GM12892 (cell line): ENCODE measurements around the gene COG5.

Source experiments
- DNase-seq: peaks from one replicate; pipeline ENCODE4 v3.0.0; 2011; ENCODE audit not compliant: insufficient read length
- FAIRE-seq: peaks from 2 replicates; lab custom pipeline; 2011; peaks lifted over from hg19 to GRCh38; lab: Jason Lieb, UNC
- POLR2A ChIP-seq: IDR thresholded peaks from 2 replicates; pipeline ENCODE4 v1.6.1; 2011; ENCODE audit warnings: low read depth, low read length, control low read depth
- POLR2AphosphoS5 ChIP-seq: IDR thresholded peaks from 2 replicates; pipeline ENCODE4 v1.6.1; 2011; ENCODE audit warnings: low read depth, low read length, control low read depth
- TAF1 ChIP-seq: IDR thresholded peaks from 2 replicates; pipeline ENCODE4 v1.6.1; 2011; ENCODE audit warnings: low read depth, mild to moderate bottlenecking, control low read depth, low read length, borderline replicate concordance

The COG5 gene

DNA sequence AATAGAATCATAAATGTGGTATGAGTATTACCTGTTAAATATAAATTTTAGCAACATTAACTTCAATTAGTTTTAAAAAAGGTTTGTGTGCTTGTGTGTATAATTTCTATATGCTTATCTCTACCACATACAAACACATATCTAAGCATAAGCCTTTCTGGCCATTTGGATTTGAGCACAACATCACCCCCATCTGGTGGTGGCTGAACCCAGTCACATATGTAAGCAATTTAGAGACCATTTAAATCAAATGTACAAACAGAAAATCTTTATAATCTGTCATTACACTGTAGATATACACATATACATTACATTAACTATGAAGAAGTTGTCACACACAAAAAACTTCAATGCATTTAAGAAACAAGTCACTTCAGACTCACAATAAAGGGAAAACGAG, 62.1 kb downstream of the COG5 start:
- no peak for FAIRE-seq
- no peak for DNase-seq
- no peak for TF ChIP-seq POLR2A

GRCh38 chr7:107499731-107500130, 64.0 kb downstream of the COG5 start:
- DNase-seq, result no peak
- TF ChIP-seq POLR2AphosphoS5 (no peak), POLR2A (no peak), TAF1 (no peak)
- FAIRE-seq, result no peak

- no peak for DNase-seq
- TF ChIP-seq POLR2A (no peak), POLR2AphosphoS5 (no peak)
- no peak for FAIRE-seq
Observed at GRCh38 chr7:107495516-107495915, 68.2 kb downstream of the COG5 start.

DNA sequence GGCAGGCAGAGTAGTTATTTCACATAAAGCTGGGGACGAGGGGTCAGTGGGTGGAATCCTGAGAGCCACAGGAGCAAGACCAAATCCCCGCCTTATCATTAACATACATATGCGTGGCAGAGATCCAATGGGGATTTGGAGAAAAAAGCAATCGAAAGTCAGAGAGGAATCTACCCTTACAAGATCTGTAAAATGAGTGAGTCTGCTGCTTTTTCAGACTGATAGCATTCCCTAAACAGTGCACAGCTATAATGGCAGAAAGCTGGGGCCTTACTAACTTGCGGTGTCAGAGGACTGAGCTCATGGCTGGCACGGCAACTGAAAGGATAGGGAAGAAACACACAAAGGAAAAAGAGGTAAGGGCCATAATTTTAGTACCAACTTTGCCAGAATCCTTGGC, 68.8 kb downstream of the COG5 start:
- FAIRE-seq, result no peak
- DNase-seq, result no peak
- no peak for TF ChIP-seq POLR2AphosphoS5

DNA sequence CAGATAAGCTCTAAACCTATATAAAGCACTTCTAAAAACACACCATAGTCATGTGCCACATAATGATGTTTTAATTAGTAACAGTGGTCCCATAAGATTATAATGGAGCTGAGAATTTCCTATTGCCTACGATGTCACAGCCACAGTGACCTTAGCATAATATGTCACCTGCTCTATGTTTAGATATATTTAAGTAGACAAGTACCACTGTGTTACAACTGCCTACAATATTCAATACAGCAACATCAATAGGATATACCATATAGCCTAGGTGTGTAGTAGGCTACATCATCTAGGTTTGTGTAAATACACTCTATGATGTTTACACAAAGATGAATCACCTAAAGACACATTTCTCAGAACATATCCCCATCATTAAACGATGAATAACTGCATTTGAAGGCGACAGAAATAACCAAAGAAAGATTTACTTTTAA, 69.4 kb downstream of the COG5 start:
- FAIRE-seq (peak; percentile 46), DNase-seq (no peak)
- TF ChIP-seq POLR2AphosphoS5, result no peak

- DNase-seq (no peak), FAIRE-seq (no peak)
- no peak for TF ChIP-seq POLR2AphosphoS5
- TF ChIP-seq TAF1, result no peak
- no peak for TF ChIP-seq POLR2A
Observed at GRCh38 chr7:107492875-107493274, 70.8 kb downstream of the COG5 start.

- TF ChIP-seq POLR2A (no peak), POLR2AphosphoS5 (no peak), TAF1 (no peak)
- no peak for FAIRE-seq
- no peak for DNase-seq
Observed at GRCh38 chr7:107486041-107486440, 77.7 kb downstream of the COG5 start.

DNA sequence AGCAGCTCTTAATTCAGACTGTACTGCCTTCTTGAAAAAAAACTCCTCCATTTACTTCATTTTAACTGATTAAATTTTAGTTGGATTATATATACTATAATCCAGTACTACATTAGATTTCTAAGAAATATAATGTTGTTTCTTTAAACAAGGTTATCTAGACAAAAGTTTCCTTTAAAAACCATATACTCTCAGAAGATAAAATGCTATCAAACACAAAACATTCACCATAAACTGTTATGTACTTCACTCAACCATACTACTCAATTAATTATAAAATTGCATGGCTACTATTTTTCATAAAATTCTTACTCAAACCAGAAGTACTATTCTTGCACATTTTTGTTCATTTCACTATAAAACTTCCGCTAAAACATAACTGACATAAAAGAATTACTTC, 81.1 kb downstream of the COG5 start:
- no peak for DNase-seq
- no peak for TF ChIP-seq TAF1
- no peak for TF ChIP-seq POLR2AphosphoS5
- TF ChIP-seq POLR2A, result no peak
- FAIRE-seq, result no peak

GRCh38 chr7:107480932-107481331, 82.8 kb downstream of the COG5 start:
- TF ChIP-seq POLR2AphosphoS5 (no peak), TAF1 (no peak), POLR2A (no peak)
- DNase-seq (no peak), FAIRE-seq (no peak)

DNA sequence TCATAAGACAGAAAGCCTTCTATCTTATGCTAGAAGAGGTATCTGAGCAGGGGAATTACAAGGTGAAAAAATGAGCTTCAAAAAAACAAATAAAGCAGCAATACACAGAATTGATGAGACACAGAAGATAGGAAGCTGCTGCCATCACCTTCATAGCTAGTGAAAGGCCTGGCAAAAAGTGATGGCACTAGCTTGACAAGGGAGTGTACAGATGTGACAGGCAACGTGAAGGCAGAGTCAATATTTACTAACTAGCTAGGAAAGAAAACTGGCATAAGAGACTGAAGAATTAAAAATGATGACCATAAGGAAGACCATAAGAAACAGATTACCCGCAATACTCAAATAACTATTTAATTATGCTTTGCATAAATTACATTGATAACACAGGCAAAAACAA, 84.4 kb downstream of the COG5 start:
- TF ChIP-seq POLR2AphosphoS5, result no peak
- no peak for TF ChIP-seq POLR2A
- no peak for TF ChIP-seq TAF1
- DNase-seq (no peak), FAIRE-seq (no peak)

DNA sequence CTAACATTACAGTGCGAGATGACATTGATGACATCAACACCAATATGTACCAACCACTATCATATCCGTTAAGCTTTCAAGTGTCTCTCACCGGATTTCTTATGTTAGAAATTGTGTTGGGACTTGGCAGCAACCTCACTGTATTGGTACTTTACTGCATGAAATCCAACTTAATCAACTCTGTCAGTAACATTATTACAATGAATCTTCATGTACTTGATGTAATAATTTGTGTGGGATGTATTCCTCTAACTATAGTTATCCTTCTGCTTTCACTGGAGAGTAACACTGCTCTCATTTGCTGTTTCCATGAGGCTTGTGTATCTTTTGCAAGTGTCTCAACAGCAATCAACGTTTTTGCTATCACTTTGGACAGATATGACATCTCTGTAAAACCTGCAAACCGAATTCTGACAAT, 89.6 kb downstream of the COG5 start:
- no peak for DNase-seq
- no peak for TF ChIP-seq TAF1
- no peak for TF ChIP-seq POLR2A
- no peak for TF ChIP-seq POLR2AphosphoS5
- no peak for FAIRE-seq

GRCh38 chr7:107472116-107472515, 91.6 kb downstream of the COG5 start:
- DNase-seq (no peak), FAIRE-seq (no peak)
- TF ChIP-seq POLR2A (no peak), POLR2AphosphoS5 (no peak), TAF1 (no peak)

GRCh38 chr7:107471292-107472070, 92.2 kb downstream of the COG5 start:
- FAIRE-seq (no peak), DNase-seq (no peak)
- no peak for TF ChIP-seq TAF1
- TF ChIP-seq POLR2A, result no peak
- no peak for TF ChIP-seq POLR2AphosphoS5

- TF ChIP-seq POLR2A (no peak), TAF1 (no peak), POLR2AphosphoS5 (no peak)
- no peak for FAIRE-seq
- no peak for DNase-seq
Observed at GRCh38 chr7:107469929-107470328, 93.8 kb downstream of the COG5 start, which contains the start of gene GPR22. Gene GPR22, plus strand, starts transcription at chr7:107470057. Its CDS starts 4,004 bp downstream, at chr7:107474061.
